ENCODE data around the gene PRDM16. TPM values are rescaled to one million over a fixed set of nuclear protein-coding genes. Genes with fewer than 3 reads are reported as not detected.
A peak's percentile ranks its signal among the peaks of the same experiment; 100 is the strongest.

PRDM16 gene
- total and polyA plus RNA-seq, 2 of the 13 experiments (the other 11 are each of a cell fraction or from before 2014, with no cell fraction given) = 0.15 to 0.81 TPM

DNA sequence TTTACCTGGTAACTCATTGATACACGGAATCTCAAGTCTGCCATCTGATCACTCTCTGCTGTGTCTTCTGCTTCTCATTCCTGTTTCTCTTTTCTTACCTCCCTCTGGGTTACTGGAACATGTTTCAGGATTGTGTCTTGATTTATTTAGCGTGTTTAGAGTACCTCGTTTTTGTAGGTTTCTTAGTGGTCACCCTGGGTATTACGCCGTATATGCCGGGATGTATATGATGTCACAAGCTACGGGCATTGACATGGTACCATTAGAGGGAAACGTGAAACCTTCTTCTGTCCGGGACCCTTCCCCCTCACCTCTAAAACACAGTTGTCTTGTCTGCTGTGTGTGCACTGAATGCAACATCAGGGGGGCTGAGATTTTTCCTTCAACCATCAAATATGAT lies 45.0 kb upstream of the PRDM16 start:
- no peak overlapping the region for H3K4me3 ChIP-seq (replicated peaks in 1 of 3; ENCODE audit: insufficient read depth in 1 of 3, low read depth in 2 of 3, low read length in 3 of 3)
- BruUV-seq (replicated peaks) = no TSS peak
- no peak overlapping the region for H3K4me2 ChIP-seq (ENCODE audit: low read depth, low read length)
- intact Hi-C loops (cut with micrococcal nuclease; ENCODE audit: unreplicated experiment) (no loop called here), in situ Hi-C loops (cut with HindIII; ENCODE audit: extremely low pct_ligation_motif_present, low pct_unique_long_range_greater_than_20kb) (no loop called here)
- H3K9ac ChIP-seq (ENCODE audit: insufficient read depth, low read depth, low read length) = no peak overlapping the region
- ATAC-seq (no peak; the same call in 2 of the 3 replicates), DNase-seq (ENCODE audit: low spot score) (no peak), FAIRE-seq (no peak)
- 39% methylated on average over 9 of the region's 9 CpGs for WGBS (ENCODE audit: low lambda C conversion rate)
- H4K20me1 ChIP-seq (ENCODE audit: insufficient read depth, low read length) = no peaks in the 10 kb centered on the region
- CTCF ChIA-PET (ENCODE audit: low intra/inter-chr PET ratio, low total read pairs) = no interaction called here
- no peaks in the 10 kb centered on the region for H3K36me3 ChIP-seq (replicated peaks in 1 of 2; ENCODE audit: control insufficient read depth in 1 of 2, insufficient read depth in 2 of 2, low read length in 2 of 2)
- no peaks in the 10 kb centered on the region for H3K79me2 ChIP-seq (ENCODE audit: insufficient read depth, low read length)
- no peaks in the 10 kb centered on the region for H3K9me3 ChIP-seq (ENCODE audit: low read length)
- POLR2A ChIA-PET = no interaction called here
- no peaks in the 10 kb centered on the region for H3K4me1 ChIP-seq (ENCODE audit: insufficient read depth, low read length)
- no peak overlapping the region for H3K27ac ChIP-seq (ENCODE audit: extremely low read length, insufficient read depth, low read length)
- TF ChIP-seq CREB1 (IDR thresholded peaks at IDR 0.05) (peak; percentile 38; the same call in 1 of the 2 replicates), CREB1 (CRISPR knock-in tag; IDR thresholded peaks at IDR 0.05) (no peak), ZNF317 (CRISPR knock-in tag; IDR thresholded peaks at IDR 0.05) (no peak)
- no peak overlapping the region for H2AFZ ChIP-seq (ENCODE audit: low read length)
- H3K27me3 ChIP-seq (ENCODE audit: control insufficient read depth in 1 of 2, insufficient read depth in 2 of 2, low read length in 2 of 2) = peaks cover 6 to 55% of the 10 kb centered on the region in 2 experiments; a peak in 4 of 5 replicates

DNA sequence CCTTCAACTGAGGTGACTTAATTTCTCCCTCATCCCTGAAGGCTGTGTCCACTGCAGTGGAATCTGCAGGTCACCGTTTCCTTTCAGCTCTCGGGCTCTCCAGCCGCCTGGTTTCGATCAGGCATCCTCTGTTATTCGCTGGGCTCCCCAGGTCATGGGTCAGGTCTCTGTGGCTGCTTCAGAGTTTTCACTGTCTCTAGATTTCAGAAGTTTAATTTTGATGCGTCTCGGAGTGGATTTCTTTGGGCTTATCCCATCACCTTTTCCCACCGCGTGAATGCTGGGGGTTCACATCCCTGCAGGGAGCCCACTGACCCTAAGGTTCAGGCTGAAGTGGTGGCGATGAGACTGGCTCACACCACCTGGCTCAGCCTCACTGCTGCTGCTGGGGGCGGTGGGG lies 44.4 kb upstream of the PRDM16 start:
- intact Hi-C loops (cut with micrococcal nuclease; ENCODE audit: unreplicated experiment) = no loop called here
- Histone ChIP-seq H3K36me3 (replicated peaks in 1 of 2; ENCODE audit: control insufficient read depth in 1 of 2, insufficient read depth in 2 of 2, low read length in 2 of 2) (no peaks in the 10 kb centered on the region), H4K20me1 (ENCODE audit: insufficient read depth, low read length) (no peaks in the 10 kb centered on the region), H3K27ac (ENCODE audit: extremely low read length, insufficient read depth, low read length) (no peak overlapping the region), H3K4me2 (ENCODE audit: low read depth, low read length) (no peak overlapping the region), H3K4me1 (ENCODE audit: insufficient read depth, low read length) (no peaks in the 10 kb centered on the region), H3K4me3 (replicated peaks in 1 of 3; ENCODE audit: insufficient read depth in 1 of 3, low read depth in 2 of 3, low read length in 3 of 3) (no peak overlapping the region), H3K9ac (ENCODE audit: insufficient read depth, low read depth, low read length) (no peak overlapping the region), H2AFZ (ENCODE audit: low read length) (no peak overlapping the region), H3K79me2 (ENCODE audit: insufficient read depth, low read length) (no peaks in the 10 kb centered on the region), H3K27me3 (ENCODE audit: control insufficient read depth in 1 of 2, insufficient read depth in 2 of 2, low read length in 2 of 2) (peaks cover 7 to 55% of the 10 kb centered on the region in 2 experiments), H3K9me3 (ENCODE audit: low read length) (no peaks in the 10 kb centered on the region)
- DNase-seq (ENCODE audit: low spot score) (no peak), ATAC-seq (no peak), FAIRE-seq (no peak)
- CTCF ChIA-PET (ENCODE audit: low intra/inter-chr PET ratio, low total read pairs) = no interaction called here
- no TSS peak for BruUV-seq (replicated peaks)
- WGBS (ENCODE audit: low lambda C conversion rate) = 21% methylated on average over 11 of the region's 11 CpGs
- POLR2A ChIA-PET = no interaction called here
- in situ Hi-C loops (cut with HindIII; ENCODE audit: extremely low pct_ligation_motif_present, low pct_unique_long_range_greater_than_20kb) = no loop called here
- TF ChIP-seq RORA (CRISPR knock-in tag; IDR thresholded peaks at IDR 0.05) (no peak), MTF2 (CRISPR knock-in tag; IDR thresholded peaks at IDR 0.05; ENCODE audit: borderline replicate concordance) (no peak), ZNF672 (CRISPR knock-in tag; IDR thresholded peaks at IDR 0.05) (no peak), RCOR2 (CRISPR knock-in tag; IDR thresholded peaks at IDR 0.05) (no peak), CHD4 (IDR thresholded peaks at IDR 0.05; ENCODE audit: borderline replicate concordance, low read length) (no peak), PHF5A (CRISPR knock-in tag; IDR thresholded peaks at IDR 0.05; ENCODE audit: low read depth, unreplicated experiment) (no peak), SP140L (CRISPR knock-in tag; IDR thresholded peaks at IDR 0.05; ENCODE audit: borderline replicate concordance) (no peak), SIX4 (CRISPR knock-in tag; IDR thresholded peaks at IDR 0.05) (no peak), FOSL1 (CRISPR knock-in tag; IDR thresholded peaks at IDR 0.05; ENCODE audit: borderline replicate concordance) (no peak), DR1 (CRISPR knock-in tag; IDR thresholded peaks at IDR 0.05) (no peak), ZFP36 (IDR thresholded peaks at IDR 0.05; ENCODE audit: borderline replicate concordance, low read depth, low read length, partially characterized antibody) (no peak)
- TF ChIP-seq, protein P1, sequence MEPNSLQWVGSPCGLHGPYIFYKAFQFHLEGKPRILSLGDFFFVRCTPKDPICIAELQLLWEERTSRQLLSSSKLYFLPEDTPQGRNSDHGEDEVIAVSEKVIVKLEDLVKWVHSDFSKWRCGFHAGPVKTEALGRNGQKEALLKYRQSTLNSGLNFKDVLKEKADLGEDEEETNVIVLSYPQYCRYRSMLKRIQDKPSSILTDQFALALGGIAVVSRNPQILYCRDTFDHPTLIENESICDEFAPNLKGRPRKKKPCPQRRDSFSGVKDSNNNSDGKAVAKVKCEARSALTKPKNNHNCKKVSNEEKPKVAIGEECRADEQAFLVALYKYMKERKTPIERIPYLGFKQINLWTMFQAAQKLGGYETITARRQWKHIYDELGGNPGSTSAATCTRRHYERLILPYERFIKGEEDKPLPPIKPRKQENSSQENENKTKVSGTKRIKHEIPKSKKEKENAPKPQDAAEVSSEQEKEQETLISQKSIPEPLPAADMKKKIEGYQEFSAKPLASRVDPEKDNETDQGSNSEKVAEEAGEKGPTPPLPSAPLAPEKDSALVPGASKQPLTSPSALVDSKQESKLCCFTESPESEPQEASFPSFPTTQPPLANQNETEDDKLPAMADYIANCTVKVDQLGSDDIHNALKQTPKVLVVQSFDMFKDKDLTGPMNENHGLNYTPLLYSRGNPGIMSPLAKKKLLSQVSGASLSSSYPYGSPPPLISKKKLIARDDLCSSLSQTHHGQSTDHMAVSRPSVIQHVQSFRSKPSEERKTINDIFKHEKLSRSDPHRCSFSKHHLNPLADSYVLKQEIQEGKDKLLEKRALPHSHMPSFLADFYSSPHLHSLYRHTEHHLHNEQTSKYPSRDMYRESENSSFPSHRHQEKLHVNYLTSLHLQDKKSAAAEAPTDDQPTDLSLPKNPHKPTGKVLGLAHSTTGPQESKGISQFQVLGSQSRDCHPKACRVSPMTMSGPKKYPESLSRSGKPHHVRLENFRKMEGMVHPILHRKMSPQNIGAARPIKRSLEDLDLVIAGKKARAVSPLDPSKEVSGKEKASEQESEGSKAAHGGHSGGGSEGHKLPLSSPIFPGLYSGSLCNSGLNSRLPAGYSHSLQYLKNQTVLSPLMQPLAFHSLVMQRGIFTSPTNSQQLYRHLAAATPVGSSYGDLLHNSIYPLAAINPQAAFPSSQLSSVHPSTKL (CRISPR knock-in tag; IDR thresholded peaks at IDR 0.05) = no peak
- TF ChIP-seq, protein P2, sequence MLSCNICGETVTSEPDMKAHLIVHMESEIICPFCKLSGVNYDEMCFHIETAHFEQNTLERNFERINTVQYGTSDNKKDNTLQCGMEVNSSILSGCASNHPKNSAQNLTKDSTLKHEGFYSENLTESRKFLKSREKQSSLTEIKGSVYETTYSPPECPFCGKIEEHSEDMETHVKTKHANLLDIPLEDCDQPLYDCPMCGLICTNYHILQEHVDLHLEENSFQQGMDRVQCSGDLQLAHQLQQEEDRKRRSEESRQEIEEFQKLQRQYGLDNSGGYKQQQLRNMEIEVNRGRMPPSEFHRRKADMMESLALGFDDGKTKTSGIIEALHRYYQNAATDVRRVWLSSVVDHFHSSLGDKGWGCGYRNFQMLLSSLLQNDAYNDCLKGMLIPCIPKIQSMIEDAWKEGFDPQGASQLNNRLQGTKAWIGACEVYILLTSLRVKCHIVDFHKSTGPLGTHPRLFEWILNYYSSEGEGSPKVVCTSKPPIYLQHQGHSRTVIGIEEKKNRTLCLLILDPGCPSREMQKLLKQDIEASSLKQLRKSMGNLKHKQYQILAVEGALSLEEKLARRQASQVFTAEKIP (CRISPR knock-in tag; IDR thresholded peaks at IDR 0.05; ENCODE audit: borderline replicate concordance) = no peak
